Endothelial cell of hepatic sinusoid (primary cell): ENCODE measurements around the gene PCDHB1.
"Not testable (repeated sequence)": the region's sequence is repeated elsewhere in the genome, so short reads cannot be mapped to it uniquely, and the experiment has no call there.

Experiments
- in situ Hi-C: cut with HindIII; loops from 2 replicates; pipeline ENCODE4 v1.10.0; 2017; ENCODE audit warnings: low sequenced_read_pairs

PCDHB1 gene

DNA sequence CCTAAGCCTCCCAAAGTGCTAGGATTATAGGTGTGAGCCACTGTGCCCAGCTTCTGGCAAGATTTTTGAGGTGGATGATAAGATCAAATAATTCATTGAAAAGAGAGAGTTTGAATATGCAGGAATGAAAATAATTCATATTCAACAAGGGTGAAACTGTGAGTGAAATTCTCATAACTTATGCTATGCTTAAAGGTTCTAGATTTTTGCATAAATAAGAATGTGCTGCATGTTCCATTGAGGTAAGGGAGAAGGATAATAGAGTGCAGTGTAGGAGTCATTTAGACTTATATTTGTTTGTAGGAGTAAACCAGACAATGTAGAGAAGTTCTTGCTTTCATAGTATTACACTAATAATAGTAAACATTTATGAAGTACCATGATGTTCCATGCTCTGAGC is 31.1 kb downstream of the PCDHB1 start:
- in situ Hi-C loops = no loop called here

DNA sequence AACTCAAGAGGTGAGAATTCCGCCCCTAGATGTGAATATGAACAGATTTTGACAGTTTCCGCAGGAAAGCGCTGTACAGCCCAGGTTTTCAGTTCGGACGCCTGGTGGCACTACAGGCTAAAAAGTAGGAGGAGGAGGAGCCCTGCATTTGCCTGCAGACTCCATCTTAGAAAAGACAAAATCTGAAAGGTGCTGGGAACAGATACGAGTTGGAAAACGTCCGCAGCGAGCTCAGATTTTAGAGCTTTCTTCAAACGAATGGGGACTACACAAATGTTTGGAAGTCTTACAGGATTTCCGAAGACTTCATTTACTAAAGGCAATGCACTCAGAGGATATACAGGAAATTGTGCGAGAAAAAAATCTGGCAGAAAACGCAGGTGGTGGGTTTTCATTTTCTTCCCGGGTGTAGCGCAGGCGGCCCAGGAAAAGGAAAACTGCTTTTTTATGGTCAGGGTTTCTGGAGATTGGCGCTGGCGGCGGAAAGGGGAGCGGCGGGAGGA is 33.4 kb downstream of the PCDHB1 start:
- in situ Hi-C loops = no loop called here

DNA sequence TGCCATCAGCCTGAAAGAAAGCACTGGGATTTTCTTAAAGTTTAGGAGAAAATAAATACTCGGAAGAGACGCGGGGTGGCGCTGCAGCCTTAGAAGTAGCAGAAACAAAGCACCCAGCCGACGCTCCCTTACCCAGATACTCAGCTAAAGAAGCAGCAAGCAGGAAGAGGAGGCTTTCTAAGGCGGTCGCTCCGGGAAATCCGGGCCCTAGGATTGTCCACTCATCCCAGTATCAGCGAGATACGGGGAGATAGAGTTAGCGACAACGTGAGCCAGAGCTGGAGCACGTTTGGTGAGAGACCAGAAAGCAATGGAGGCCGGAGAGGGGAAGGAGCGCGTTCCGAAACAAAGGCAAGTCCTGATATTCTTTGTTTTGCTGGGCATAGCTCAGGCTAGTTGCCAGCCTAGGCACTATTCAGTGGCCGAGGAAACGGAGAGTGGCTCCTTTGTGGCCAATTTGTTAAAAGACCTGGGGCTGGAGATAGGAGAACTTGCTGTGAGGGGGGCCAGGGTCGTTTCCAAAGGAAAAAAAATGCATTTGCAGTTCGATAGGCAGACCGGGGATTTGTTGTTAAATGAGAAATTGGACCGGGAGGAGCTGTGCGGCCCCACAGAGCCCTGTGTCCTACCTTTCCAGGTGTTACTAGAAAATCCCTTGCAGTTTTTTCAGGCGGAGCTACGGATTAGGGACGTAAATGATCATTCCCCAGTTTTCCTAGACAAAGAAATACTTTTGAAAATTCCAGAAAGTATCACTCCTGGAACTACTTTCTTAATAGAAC is 43.5 kb downstream of the PCDHB1 start, which contains the start of gene PCDHB2:
TSS of gene PCDHB2 (plus strand) at position 135 of the 782 bp plus-strand sequence. CDS start at position 311, 176 bp downstream.
- in situ Hi-C loops = no loop called here

DNA sequence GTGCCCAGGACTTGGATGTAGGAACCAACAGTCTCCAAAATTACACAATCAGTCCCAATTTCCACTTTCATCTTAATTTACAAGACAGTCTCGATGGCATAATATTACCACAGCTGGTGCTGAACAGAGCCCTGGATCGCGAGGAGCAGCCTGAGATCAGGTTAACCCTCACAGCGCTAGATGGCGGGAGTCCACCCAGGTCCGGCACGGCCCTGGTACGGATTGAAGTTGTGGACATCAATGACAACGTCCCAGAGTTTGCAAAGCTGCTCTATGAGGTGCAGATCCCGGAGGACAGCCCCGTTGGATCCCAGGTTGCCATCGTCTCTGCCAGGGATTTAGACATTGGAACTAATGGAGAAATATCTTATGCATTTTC is 44.1 kb downstream of the PCDHB1 start:
- in situ Hi-C loops = no loop called here

DNA sequence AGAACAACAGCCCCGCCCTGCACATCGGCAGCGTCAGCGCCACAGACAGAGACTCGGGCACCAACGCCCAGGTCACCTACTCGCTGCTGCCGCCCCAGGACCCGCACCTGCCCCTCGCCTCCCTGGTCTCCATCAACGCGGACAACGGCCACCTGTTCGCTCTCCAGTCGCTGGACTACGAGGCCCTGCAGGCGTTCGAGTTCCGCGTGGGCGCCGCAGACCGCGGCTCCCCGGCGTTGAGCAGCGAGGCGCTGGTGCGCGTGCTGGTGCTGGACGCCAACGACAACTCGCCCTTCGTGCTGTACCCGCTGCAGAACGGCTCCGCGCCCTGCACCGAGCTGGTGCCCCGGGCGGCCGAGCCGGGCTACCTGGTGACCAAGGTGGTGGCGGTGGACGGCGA is 45.0 kb downstream of the PCDHB1 start:
- in situ Hi-C loops = not testable (repeated sequence)

DNA sequence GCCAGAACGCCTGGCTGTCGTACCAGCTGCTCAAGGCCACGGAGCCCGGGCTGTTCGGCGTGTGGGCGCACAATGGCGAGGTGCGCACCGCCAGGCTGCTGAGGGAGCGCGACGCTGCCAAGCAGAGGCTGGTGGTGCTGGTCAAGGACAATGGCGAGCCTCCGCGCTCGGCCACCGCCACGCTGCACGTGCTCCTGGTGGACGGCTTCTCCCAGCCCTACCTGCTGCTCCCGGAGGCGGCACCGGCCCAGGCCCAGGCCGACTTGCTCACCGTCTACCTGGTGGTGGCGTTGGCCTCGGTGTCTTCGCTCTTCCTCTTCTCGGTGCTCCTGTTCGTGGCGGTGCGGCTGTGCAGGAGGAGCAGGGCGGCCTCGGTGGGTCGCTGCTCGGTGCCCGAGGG is 45.4 kb downstream of the PCDHB1 start:
- in situ Hi-C loops = not testable (repeated sequence)

DNA sequence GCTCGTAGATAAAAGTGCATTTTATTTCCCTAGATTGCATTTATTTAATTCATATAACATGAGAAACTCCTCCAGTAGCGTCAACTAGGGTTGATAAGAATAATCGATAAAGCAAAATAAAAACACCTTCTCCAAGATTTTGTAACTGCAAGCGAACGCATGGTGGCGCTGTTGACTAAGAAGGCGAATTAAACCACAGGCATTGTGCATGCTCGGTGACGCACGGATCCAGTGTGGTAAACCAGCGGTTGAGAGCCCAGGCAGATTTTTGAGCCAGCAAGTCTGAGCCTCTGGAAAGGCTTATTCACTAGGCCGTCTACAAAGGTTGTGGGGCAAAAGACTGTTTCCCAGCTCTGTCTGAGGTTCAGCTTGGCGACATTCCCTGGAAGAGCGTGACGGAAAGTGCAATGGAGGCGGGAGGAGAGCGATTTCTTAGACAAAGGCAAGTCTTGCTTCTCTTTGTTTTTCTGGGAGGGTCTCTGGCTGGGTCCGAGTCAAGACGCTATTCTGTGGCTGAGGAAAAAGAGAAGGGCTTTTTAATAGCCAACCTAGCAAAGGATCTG is 49.1 kb downstream of the PCDHB1 start, which contains the start of gene PCDHB3:
TSS of gene PCDHB3 (plus strand) at position 231 of the 563 bp plus-strand sequence. CDS start at position 408, 177 bp downstream.
- in situ Hi-C loops = no loop called here

DNA sequence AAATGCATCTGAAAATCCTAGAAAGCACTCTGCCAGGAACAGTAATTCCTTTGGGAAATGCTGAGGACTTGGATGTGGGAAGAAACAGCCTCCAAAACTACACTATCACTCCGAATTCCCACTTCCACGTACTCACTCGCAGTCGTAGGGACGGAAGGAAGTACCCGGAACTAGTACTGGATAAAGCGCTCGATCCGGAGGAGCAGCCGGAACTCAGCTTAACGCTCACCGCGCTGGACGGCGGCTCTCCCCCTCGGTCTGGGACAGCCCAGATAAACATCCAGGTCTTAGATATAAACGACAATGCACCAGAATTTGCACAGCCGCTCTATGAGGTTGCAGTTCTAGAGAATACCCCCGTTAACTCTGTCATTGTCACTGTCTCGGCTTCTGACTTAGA is 49.9 kb downstream of the PCDHB1 start:
- in situ Hi-C loops = no loop called here

DNA sequence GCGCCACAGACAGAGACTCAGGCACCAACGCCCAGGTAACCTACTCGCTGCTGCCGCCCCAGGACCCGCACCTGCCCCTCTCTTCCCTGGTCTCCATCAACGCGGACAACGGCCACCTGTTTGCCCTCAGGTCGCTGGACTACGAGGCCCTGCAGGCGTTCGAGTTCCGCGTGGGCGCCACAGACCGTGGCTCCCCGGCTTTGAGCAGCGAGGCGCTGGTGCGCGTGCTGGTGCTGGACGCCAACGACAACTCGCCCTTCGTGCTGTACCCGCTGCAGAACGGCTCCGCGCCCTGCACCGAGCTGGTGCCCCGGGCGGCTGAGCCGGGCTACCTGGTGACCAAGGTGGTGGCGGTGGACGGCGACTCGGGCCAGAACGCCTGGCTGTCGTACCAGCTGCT is 50.9 kb downstream of the PCDHB1 start:
- in situ Hi-C loops = not testable (repeated sequence)

DNA sequence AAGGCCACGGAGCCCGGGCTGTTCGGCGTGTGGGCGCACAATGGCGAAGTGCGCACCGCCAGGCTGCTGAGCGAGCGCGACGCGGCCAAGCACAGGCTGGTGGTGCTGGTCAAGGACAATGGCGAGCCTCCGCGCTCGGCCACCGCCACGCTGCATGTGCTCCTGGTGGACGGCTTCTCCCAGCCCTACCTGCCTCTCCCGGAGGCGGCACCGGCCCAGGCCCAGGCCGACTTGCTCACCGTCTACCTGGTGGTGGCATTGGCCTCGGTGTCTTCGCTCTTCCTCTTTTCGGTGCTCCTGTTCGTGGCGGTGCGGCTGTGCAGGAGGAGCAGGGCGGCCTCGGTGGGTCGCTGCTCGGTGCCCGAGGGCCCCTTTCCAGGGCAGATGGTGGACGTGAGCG is 51.3 kb downstream of the PCDHB1 start:
- in situ Hi-C loops = not testable (repeated sequence)

DNA sequence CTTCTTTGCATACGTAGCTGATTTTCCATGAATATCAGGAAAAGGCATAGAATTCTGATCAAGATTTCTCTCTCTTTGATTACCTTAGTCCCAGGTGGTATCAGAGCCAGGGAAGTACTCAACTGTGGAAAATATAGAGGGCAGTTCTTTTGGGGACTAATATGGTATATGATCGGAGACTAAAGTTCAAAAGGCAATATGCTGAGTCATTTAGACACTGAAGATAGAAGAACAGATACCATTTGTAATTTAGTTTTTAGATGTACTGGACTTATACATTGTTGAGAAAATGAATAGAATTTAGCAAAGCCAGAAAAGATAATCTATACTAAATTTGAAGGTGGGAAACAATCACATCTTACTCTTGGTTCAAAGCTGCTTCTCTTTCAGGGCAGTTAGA is 54.2 kb downstream of the PCDHB1 start:
- in situ Hi-C loops = no loop called here
